Measurements from ENCODE around the gene HIPK2. TPM values are rescaled to one million over a fixed set of nuclear protein-coding genes. Genes with fewer than 3 reads are reported as not detected.

HIPK2 gene
- total RNA-seq, 4 donors from 2014 or later = 13.6 to 21.8 (median 18.2) TPM

DNA sequence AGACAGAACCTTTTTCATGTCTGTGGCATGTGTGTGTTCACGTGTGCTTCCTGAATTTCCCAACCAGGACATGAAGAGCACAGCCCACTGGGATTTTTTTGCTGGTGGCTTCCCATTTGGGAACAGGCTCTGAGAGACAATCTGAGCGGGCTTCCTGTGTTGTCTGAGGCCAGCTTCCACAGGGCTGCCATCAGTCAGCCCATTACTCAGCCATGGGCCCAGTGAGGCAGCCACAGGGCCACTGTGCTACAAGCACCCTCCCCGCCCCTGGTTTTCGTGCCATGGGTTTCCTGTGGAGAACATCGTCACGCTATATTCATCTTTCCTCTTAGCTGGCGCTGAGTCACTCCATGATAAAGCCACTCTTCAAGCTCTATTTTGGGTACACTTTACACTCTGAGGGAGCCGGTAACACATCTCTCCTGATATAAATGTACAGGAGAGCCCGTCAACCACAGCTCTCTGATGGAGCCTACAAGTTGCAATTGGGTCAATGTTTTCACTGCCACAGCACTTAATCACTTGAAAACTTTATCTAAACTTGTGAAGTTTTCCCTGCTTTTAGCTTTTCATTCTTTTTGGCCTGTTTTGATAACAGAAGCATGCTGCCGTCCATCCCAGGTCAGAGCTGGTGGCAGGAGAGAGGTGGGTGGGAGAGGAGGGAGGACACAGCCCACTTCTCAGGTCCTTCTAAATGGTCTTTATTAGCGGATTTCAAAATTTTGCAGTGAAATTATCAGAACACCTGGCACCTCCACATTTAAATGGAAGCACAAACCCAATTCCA, 96.9 kb downstream of the HIPK2 start:
- DNase-seq (ENCODE audit: low spot score in 2 of 2) = no peak
- 80% methylated on average over 11 of the region's 11 CpGs for WGBS
- Histone ChIP-seq H3K36me3 (no peaks in the 10 kb centered on the region), H3K4me1 (peaks cover 12% of the 10 kb centered on the region), H3K9me3 (no peaks in the 10 kb centered on the region), H3K27ac (peak overlapping the region; percentile 52), H3K4me3 (no peak overlapping the region), H3K27me3 (no peaks in the 10 kb centered on the region)
- TF ChIP-seq POLR2A (IDR thresholded peaks at IDR 0.05) = no peak
- TF ChIP-seq EP300 (IDR thresholded peaks at IDR 0.05) = no peak
- no peak for TF ChIP-seq POLR2AphosphoS5 (IDR thresholded peaks at IDR 0.05)
- TF ChIP-seq, protein P1, sequence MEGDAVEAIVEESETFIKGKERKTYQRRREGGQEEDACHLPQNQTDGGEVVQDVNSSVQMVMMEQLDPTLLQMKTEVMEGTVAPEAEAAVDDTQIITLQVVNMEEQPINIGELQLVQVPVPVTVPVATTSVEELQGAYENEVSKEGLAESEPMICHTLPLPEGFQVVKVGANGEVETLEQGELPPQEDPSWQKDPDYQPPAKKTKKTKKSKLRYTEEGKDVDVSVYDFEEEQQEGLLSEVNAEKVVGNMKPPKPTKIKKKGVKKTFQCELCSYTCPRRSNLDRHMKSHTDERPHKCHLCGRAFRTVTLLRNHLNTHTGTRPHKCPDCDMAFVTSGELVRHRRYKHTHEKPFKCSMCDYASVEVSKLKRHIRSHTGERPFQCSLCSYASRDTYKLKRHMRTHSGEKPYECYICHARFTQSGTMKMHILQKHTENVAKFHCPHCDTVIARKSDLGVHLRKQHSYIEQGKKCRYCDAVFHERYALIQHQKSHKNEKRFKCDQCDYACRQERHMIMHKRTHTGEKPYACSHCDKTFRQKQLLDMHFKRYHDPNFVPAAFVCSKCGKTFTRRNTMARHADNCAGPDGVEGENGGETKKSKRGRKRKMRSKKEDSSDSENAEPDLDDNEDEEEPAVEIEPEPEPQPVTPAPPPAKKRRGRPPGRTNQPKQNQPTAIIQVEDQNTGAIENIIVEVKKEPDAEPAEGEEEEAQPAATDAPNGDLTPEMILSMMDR (IDR thresholded peaks at IDR 0.05) = no peak

DNA sequence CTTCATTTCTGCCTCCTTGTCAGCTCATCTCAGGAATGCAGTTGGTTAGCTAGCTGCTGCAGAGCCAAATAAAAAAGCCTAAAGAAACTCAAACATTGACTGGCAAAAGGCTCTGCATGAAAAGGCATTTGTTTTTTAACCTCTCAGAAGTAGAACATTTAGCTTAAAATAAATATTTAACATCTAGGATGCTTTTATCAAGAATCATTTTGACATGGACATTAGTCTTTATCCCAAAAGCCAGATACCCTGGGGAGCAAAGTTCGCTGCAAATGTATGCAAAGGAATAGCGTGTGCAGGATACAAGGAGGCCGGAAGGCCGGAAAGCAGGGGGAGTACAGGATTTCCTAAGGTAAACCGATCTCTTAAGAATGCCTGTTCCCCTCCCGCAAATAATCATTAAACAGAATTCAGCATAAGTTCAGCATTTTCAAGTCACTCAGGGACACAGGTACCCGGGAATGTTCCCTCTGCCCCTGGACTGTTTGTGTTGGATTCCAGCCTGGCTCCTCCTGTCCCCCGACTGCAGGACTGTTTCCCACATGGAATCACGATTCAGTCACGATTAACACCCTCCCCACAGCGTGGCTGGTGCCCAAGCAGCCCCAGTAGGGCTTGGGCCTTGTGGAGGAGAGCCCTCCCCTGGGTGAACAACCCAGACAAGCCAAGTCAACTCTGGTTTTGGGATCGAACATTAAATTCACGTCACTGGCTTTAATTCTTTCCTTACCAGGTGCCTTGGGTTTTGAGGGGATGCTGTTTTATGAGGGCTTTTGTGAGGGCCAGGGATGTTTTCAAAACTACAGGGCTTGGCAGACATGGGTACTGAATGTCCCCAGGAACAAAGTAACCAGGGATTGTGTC, 97.8 kb downstream of the HIPK2 start:
- no peaks in the 10 kb centered on the region for H3K36me3 ChIP-seq
- no peaks in the 10 kb centered on the region for H3K9me3 ChIP-seq
- H3K4me1 ChIP-seq = peaks cover 12% of the 10 kb centered on the region
- H3K4me3 ChIP-seq = no peak overlapping the region
- H3K27me3 ChIP-seq = no peaks in the 10 kb centered on the region
- DNase-seq (ENCODE audit: low spot score in 2 of 2) = no peak
- TF ChIP-seq EP300 (IDR thresholded peaks at IDR 0.05) = no peak
- TF ChIP-seq, protein P1 (IDR thresholded peaks at IDR 0.05) = no peak
- no peak for TF ChIP-seq POLR2AphosphoS5 (IDR thresholded peaks at IDR 0.05)
- no peak for TF ChIP-seq POLR2A (IDR thresholded peaks at IDR 0.05)
- 76% methylated on average over 13 of the region's 13 CpGs for WGBS
- peak overlapping the region; percentile 52 for H3K27ac ChIP-seq

DNA sequence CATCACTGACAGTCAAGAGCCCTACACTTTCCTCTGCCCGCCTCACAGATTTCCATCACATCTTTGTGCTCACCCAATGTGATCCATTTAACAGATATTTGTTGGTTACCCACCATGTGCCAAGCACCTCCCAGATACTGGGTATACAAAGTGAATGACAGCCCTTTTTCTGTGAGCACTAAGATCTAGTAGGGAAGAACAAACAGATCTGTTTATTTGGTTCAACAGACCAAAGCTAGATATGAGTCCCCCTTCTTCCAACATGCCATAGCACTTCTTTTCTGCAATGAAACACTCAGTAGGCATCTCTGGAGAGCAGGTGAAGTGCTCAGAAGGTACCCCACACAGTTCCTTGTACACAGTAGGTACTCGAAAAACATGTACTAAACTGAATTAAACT, 101.4 kb downstream of the HIPK2 start:
- no peaks in the 10 kb centered on the region for H3K9me3 ChIP-seq
- TF ChIP-seq, protein P1 (IDR thresholded peaks at IDR 0.05) = no peak
- TF ChIP-seq POLR2AphosphoS5 (IDR thresholded peaks at IDR 0.05) = no peak
- TF ChIP-seq EP300 (IDR thresholded peaks at IDR 0.05) = no peak
- TF ChIP-seq POLR2A (IDR thresholded peaks at IDR 0.05) = no peak
- no peak overlapping the region for H3K27ac ChIP-seq
- no peak for DNase-seq (ENCODE audit: low spot score in 2 of 2)
- whole genome bisulfite sequencing = 100% methylated on average over 2 of the region's 2 CpGs
- H3K4me1 ChIP-seq = peaks cover 12% of the 10 kb centered on the region
- no peaks in the 10 kb centered on the region for H3K27me3 ChIP-seq
- H3K36me3 ChIP-seq = no peaks in the 10 kb centered on the region
- no peak overlapping the region for H3K4me3 ChIP-seq

DNA sequence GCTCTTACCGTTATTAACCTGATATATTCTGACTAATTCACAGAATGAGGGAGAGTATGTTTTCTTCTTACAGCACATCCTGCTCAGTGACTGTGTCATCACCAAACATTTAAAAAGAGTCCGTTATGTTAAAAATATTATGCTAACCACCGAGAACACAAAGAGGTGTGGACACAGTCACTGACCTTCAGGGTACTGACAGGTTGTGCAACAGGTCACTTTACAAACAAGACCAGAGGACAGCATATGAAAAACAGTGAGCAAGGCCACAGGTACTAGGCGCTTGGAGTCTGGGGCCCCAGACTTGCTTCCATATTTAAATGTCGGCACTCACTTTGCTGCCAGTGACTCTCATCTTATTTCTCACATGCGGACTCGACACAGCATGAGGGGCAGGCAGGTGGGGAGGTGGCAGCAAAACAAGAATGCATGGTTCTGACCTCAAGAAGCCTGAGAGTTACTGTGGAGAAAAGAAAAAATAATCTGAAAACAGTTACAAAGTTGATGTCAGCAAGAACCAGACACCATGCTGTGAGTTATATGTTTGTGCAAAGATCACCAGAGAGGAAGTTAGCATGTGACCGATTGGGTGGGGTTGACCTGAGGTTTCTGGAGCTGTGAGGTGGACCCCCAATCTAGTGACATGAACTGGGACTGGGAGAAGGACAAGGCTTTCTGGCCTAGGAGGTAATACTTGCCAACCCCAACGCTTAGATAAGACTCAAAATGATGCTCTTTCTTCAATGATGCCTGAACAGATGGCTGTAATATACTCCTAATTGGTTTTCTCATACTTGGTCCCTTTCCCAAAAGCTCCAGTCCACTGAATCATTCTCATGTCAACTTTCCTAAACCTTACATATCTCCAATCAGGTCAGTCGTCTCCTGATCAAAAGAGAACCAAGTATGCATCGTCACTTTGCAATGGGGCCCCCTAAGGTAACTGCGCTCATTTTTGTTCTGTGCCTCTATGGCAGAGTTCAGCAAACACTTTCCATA, 102.4 kb downstream of the HIPK2 start:
- DNase-seq (ENCODE audit: low spot score in 2 of 2) = no peak
- Histone ChIP-seq H3K27me3 (no peaks in the 10 kb centered on the region), H3K4me1 (peaks cover 2% of the 10 kb centered on the region), H3K27ac (no peak overlapping the region), H3K4me3 (no peak overlapping the region), H3K9me3 (no peaks in the 10 kb centered on the region), H3K36me3 (no peaks in the 10 kb centered on the region)
- 84% methylated on average over 12 of the region's 12 CpGs for WGBS
- TF ChIP-seq POLR2A (IDR thresholded peaks at IDR 0.05) (no peak), POLR2AphosphoS5 (IDR thresholded peaks at IDR 0.05) (no peak), EP300 (IDR thresholded peaks at IDR 0.05) (no peak)
- TF ChIP-seq, protein P1 (IDR thresholded peaks at IDR 0.05) = no peak
